Colon (tissue), 2 donors: Measurements from ENCODE around the gene FOXC2.

Source experiments
- FAIRE-seq: peaks from 2 replicates; lab custom pipeline; 2012; peaks lifted over from hg19 to GRCh38; lab: Jason Lieb, UNC
- donor health status: control.
- donor health status: control.

The FOXC2 gene

DNA sequence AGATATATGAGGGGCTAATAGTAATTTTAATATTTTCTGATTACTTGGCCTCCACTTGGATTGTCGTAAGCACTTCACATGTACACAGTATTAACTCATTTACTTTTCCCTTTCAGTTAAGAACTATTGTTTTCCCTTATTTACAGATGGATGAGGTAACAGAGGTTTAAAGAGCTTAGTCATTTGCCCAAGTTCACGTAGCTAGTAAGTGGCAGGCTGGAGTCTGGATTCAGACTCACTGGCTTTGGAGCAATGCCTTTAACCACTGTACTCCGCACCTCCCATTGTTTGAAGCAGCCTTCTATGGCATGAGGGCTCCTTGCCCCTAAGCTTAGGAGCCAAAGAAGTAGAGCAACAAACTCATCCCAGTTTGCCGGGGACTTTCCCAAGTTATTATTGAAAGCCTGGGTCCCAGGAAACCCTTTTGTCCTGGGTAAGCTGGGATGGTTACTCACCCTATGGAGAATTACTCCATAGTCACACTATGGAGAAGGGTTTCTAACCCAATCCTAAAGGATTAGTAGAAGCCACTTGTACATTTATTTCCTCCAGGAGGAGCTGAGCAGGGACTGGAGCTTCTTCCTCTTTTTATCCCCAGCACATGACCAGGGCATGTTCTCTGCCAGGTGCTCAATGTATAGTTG is 24.0 kb downstream of the FOXC2 start:
- no peak for FAIRE-seq

DNA sequence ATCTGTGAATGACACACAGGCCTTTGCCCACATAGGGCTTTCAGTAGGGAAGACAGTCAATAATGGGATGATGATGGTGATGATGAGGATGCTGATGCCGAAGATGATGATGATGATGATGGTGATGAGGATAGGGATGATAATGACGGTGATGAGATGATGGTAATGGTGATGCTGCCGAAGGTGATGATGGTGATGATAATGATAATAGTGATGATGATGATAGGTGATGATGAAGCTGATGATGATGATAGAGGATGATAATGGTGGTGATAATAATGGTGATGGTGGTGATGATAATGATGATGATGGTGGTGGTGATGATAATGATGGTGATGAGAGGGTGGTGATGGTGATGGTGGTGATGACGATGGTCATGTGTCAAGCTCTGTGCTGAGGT is 24.6 kb downstream of the FOXC2 start:
- no peak for FAIRE-seq

DNA sequence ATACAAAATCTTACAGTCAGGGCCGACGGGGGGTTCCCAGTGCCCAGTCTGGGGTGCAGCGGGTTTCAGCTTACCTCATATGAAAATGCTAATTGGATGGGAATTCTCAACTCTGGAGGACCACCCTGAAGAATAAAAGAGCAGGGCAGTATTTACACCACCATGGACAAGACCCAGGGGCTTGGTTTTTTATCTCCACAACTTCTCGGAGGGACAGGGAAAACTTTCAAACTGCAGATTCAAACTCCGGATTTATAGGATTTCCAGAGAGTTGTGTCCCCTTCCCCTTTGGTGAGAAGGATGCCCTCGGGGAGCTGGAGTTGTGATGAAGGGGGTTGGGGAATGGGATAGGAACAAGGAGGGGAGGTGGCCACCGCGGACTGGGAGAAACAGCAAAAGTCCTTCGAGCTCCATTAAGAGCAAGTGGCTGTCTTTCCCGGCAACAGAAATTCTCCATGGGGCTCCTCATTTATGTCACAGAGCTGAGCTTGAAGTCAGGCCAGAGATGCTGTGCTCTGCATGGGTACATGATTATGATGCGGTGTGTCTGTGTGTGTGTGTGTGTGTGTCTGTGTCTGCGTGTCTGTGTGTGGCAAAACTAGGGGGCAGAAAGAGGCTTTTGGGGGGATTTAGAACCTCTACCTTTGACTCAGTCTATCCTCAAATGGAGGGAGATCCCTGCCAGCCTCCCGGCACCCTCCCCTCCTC is 27.4 kb downstream of the FOXC2 start:
- no peak for FAIRE-seq

DNA sequence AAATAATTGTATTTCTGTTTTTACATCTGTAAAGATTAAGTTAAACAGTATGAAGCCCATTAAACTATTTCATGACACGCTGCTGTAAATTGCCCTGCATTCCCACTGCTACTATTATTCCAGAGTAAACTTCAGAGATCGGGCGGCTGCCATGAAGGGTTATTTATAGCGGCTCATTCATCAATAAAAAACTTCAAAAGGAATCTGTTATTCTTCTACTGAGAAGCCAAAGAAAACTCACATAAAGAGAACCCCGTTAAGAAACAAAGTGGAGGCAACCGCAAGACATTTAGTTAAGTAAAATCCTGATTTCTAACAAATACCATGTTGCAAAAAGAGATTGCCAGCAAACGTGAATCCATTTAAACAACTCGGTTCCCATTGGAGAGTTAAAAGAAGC is 28.1 kb downstream of the FOXC2 start:
- no peak for FAIRE-seq

DNA sequence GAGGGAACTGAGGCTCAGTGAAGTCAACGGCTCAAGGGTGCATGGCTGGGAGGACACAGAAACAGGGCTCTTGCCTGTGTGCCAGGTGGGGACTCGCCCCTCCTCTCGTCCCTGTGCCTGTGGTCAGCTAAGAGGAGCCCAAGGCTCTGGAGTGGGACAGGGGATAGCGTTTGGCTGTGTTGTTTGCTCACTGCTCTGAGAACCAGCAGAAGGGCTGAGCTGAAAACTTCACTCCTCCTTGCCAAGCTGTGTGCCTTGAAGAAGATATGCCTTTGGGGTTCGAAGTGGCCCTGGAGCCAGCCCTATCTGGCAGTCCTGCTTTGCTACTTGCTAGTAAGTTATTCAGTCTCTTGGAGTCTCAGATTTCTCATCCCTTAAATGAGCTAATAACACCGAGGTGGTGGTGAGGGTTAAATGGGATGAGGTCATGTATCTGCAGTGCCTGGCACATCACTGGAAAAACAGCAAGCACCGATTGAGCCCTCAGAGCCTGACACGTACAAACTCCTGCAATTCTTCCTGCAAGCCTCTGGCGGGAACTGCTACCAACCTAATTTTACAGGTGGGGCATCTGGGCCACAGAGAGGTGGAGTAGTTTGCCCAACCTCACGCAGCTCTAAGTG is 29.5 kb downstream of the FOXC2 start:
- no peak for FAIRE-seq

DNA sequence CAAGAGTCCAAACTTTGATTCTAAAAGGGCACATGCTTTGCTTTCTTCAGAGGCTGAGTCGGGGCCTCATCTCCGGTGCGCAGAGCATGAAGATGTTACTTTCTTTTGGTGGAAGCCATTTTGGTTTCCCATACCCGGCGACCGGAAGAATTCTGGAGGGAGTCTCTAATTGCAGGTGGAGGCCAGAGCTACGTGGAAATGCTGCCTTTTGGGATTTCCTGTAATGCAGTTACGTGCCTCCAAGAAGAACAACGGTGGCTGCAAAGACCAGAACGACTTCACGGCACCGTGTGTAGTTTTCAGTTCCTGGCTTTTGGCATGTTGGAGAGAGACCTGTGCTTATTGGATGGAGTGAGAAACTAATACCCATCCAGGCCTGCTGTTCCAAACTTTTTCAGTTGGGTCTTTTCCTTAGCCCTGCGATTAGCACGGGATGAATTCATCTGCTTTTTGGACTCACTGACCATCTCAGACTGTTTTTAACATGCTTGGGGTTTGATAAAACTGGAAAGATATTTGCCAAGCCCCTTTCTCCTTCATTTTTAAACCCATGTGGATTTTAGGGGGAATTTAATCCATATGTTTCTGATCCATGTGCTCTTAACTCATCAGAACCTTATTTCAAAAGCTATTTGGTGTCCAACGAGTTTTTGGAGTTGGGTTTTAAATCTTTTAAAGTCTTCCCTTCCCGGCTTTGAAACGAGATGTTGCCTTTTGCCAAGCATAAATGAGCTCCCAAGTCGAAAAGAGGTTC is 30.7 kb downstream of the FOXC2 start:
- FAIRE-seq: no peak

DNA sequence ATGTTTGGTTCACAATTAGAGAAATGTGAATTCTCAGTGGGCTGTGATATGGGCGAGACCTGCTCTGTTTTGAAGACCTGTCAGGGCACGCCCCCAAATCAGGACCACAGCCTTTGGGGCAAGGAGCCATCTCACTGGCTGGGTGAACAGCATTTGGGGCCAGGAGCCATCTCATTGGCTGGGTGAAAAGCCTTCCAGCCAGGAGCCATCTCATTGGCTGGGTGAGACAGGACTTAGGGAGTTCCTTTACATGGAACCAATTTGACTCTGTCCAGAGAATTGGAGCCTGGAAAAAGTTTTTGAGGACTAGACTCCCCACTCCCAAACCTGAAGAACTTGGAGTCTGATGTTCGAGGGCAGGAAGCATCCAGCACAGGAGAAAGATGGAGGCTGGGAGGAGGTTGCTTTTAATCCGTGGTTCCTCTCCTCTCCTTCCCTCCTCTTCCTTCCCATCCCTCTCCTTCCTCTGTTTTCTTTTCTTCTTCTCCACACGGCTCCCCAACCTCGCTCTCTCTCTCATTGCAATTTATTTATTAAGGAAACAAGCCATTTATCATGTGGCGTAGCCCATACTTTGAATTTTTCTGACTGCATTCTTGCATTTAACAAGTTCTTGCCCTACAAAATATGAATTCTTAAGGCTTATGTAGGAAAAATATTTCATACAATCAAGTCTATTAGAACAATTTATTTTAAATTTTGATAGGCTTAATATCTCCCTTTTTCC is 31.4 kb downstream of the FOXC2 start:
- no peak for FAIRE-seq

DNA sequence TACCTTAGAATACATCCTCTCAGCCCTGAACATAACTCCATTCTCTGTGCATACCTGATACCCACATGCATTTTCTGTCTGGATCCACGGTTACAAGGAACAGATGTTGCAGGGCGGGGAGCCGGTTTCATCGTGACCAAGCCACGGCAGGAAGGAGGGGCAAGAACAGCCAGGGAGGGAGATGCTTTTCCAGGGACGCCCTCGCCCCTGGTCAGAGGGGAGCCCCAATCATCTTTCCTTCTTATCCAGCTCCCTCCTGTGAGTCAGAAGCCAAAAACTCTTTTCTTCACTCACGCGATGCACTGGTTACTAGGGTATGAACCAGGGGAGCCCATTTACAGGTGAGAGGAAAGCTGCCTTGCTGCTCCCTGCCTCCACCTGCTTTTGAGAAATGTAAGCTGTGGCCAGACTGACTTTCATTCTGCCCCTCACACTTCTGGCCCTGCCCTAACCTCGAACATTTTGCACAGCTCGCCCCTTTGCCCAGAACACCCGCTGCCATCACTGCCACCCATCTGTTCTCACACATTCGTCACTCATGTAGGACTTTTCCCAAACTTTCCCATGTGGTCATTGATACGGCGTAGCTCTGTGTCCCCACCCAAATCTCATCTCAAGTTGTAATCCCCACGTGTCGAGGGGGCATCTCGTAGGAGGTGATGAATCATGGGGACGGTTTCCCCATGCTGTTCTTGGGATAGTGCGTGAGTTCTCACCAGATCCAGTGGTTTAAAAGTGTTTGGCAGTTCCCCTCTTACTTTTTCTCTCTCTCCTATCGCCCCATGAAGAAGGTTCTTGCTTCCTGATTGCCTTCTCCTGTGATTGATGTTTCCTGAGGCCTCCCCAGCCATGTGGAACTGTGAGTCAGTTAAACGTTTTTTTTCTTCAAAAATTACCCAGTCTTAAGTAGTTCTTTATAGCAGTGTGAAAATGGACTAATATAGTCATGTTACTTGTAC is 32.3 kb downstream of the FOXC2 start:
- no peak for FAIRE-seq

DNA sequence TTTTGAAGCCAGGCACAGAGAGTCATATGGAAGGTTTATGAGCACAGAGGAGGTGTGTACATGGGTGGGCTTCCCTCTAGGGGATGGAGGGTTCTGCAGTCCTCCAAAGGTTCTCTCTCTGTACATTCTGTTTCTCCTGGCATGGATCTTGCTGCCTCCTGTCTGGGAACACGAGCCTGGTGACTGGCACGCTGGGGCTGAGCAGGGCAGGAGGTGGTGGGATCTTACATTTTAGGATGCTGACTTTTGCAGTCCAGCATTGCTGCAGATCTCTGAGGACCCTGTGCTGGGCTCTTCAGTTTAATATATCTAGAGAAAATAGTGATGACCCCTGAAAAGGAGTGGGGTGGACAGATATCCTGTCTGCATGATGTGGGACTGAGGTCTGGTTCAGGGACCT is 34.7 kb downstream of the FOXC2 start:
- no peak for FAIRE-seq

DNA sequence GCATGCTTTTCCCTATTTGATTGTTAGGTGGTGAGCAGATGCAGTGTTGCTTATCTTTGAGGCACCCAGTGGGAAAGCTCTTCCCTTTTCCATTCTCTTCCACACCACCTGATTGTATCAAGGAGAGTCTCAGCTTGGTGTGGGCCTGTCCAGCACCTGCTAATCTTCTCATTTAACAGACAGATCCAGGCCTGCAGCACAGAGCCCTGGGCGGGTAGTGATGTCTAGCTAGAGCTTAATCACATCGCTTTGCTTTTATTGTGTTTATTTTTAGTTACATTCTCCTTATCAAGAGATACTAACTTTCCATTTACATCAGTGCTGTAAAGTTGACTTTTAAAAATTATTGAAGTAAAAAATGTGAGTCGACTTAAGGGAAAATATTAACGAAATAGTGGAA is 35.9 kb downstream of the FOXC2 start:
- FAIRE-seq: no peak

DNA sequence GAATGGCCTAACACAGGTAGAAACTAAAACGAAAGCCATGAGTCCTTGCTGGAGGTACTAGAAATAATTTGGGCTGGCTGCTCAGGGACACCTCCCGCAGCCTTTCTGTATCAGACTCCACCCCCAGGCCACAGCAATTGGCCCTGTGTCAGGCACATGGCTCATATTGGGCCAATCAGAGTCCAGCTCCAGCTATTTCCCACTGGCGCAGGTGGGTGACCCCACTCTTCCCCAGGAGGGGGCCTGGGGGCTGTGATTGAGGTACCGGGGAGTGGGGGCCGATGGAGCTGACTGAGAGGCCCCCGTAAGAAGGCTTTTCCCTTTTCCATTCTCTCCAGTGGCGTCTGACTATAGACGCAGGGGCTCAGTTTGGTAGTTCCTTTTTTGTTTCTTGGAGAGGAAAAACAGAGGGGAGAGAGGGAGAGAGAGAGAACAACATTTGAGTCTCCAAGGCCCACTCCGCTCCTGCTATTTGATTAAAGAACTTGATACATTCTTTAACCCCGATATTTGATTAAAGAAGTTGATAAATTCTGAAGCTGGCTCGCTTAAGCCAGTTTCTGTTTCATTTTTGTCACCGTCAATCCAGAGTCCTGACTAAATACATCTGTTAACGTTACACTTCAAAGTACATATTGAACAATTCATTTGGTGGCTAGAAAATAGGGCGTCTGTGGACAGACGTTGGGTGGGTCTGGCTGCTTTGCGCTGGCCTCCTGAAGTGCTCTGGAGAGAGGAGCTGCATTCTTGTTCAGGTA is 38.0 kb downstream of the FOXC2 start:
- no peak for FAIRE-seq

DNA sequence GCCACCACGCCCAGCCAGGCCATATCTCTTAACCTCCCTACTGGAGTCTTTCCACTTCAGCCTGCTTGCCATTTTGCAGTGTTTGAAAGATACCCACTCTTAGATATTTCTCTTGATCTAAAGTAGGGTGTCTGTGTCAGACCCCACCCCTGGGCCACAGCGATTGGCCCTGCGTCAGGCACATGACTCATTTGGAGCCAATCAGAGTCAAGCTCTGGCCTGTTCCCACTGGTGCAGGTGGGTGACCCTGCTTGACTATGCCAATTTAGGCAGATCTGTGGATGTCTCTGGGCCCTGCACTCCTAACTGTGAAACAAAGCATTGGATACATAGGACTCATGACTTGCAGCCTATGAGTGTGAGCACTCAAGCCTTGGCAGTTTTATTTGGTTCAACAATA is 39.3 kb downstream of the FOXC2 start:
- no peak for FAIRE-seq

DNA sequence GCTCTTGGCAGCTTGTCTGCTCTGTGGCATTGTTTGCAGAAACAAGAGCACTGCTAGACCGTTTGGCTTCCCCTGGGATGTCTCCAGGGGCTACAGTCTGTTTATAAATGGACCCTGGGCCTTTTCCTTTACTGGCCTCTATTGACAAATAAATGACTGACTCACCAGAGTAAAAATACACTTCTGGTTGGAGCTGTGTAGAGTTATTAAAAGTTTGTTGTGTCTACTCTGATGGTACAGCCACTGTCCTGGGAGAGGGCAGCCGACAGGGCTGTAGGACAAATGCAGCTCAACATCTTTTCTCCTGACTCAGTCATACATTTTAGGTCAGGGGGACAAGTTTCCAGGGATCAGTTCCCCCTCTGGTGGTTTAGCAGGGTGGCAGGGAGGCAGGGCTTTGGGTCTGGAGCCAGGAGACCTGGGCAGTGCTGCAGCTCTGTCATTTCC is 41.7 kb downstream of the FOXC2 start:
- FAIRE-seq: no peak

DNA sequence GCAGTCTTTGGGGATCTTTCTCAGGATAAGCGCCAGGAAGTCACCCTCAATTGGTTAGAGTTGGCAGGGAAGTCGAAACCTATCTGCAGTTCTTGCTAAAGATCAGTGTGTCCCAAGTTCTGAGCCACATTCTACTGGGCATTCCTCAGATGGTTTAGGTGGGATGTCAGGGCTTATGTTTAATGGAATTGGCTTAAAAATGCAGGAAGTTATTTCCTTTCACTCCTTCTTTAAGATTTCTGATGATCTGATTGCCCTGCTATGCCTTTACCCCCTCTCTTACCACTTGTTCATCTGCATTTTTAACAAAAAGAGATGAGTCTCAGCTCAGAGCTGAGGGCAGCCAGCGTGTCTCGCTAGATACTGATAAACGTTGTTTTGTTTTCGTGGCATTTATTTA is 42.5 kb downstream of the FOXC2 start:
- FAIRE-seq: no peak

DNA sequence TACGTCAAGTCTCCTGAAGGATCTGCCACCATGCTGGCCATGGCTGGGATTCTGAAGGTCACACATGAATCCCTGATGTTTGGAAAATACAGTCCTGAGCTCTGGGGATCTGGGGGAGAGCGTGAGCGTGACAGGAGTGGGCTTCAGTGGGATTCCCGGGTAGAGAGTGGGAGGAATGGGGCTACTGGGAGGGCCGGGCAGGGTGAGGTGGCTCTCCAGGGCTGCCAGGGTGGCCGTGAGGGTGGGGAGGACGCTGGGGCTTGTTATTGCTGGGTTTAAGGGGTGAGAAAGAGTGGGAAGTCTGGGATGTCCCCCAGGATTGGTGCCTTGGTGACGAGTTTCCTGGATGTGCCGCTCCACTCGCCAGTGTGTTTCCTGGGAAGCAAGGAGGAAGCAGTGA is 43.0 kb downstream of the FOXC2 start:
- FAIRE-seq: no peak

DNA sequence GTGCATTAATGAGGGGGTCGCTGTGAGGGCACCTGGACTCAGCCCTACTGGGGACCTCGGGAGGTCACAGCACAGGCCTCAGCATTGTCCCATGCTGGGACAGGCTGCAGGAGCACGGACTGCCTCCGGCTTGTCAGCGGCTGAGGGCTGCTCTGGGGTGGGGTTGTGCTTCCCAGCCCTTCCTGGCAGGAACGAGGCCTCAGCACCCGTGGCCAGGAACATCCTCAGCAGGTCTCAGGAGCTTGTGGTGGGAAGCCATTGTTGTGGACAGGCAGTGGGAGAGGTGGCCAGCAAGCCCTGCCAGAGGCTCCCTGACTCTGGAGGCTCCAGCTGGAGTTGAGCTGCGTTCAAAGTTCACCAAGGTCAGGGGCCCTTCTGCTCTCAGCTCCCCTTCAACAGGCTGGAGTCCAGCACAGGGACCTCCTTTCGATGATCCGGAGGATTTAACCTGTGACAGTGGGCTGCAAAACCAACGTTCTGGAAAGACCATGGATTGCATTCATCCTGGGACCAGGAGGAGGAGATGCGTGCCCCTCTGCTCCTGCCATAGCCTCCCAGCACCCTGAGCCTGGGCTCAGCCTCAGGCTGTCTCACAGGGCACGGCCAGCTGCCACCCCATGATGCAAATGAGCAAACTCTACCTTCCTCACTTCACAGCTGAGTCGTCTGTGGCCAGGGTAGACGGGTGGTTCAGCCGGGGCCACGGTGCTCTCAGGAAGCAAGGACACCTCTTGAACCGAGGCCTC is 44.3 kb downstream of the FOXC2 start:
- no peak for FAIRE-seq

DNA sequence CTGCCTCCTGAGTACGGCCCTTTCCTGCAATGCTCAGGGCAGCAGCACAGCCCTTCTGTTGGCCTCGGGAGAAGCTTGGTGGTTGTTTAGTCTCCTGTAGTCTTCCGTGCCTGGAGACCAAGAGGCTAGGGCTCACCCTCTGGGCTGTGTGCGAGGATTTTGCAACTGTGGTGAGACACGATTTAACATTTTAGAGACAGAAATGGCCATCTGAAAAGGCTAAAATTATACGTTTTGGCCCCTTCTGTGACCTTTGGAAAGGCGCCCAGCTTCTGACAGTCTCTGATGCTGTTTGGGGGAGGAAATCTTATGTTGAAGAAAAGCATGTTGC is 44.9 kb downstream of the FOXC2 start:
- FAIRE-seq: no peak

DNA sequence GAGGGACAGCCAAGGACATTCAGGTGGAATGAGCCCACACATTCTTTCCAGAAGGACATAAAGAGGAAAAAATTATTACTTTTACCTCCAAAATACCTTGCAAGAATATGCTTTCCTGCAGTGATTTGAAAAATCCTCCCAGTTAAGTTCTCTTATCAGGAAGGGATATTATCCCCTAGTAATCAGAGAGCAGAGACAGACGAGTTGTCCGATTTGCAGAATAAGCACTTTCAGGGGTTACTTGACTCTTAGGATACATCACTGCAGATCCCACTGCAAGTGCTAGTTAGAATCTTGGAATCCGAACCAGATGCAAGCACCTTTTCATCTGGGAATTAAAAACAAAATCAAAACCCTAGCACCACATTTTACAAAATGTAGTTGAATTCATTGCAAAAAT is 45.3 kb downstream of the FOXC2 start:
- no peak for FAIRE-seq

DNA sequence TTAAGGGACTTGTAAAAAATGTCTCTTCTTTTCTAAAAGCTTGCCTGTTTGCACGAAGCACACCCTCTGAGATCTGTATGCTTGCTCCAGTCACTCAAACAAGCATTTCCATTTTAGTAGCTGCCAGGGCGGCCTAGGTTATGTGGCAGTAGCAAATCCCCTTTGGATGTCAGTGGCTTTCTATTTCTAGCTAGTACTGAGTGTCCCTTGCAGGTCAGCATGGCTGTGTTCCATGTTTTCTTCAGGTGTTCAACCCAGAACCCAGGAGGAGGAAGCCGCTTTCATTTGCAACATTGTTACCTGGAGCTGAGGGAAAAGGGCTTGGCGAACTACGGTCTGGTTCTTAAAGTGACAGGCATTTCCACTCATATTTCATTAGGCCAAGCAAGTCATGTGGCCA is 48.1 kb downstream of the FOXC2 start:
- FAIRE-seq: no peak

DNA sequence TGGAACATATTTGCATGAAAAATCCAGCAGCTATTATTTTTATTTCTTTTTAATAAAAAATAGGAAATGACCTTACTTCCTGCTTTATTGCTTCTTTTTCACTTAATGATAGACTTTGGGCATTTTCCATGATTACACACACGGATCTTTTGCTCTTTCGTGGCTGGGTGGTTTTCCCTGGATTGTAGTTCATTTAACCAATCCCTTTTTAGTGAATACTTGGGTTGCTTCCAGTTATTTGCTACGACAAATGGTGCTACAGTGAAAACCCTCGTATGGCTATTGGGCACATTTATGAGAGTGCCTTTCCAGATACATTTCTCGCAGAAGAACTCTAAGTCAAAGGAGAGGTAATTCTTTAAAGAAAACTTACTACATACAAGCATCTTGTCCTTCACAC is 50.3 kb downstream of the FOXC2 start:
- no peak for FAIRE-seq
